GF-D8 (cell line): ENCODE data around the gene CALHM6.

Source experiments
- DNase-seq: peaks from one replicate; lab custom pipeline; 2025; lab: John Stamatoyannopoulos, UW

Gene CALHM6

GRCh38 chr6:116461331-116461931, at the start of gene CALHM6:
Gene CALHM6, plus strand, starts transcription at chr6:116461375. Its CDS starts 555 bp downstream, at chr6:116461930.
- DNase-seq, result no peak

GRCh38 chr6:116412270-116412669, 48.9 kb upstream of the CALHM6 start:
- DNase-seq, result no peak

GRCh38 chr6:116413357-116413756, 47.8 kb upstream of the CALHM6 start:
- no peak for DNase-seq

- no peak for DNase-seq
Measured at GRCh38 chr6:116417661-116418060, 43.5 kb upstream of the CALHM6 start.

- no peak for DNase-seq
Measured at GRCh38 chr6:116419069-116419786, 41.9 kb upstream of the CALHM6 start.

- no peak for DNase-seq
Measured at GRCh38 chr6:116420341-116420740, 40.8 kb upstream of the CALHM6 start.

GRCh38 chr6:116422238-116422637, 38.9 kb upstream of the CALHM6 start:
- DNase-seq, result no peak

GRCh38 chr6:116424001-116424400, 37.2 kb upstream of the CALHM6 start:
- DNase-seq, result no peak

- DNase-seq, result no peak
Measured at GRCh38 chr6:116426551-116426950, 34.6 kb upstream of the CALHM6 start.

- no peak for DNase-seq
Measured at GRCh38 chr6:116429111-116429510, 32.1 kb upstream of the CALHM6 start.

GRCh38 chr6:116430860-116431259, 30.3 kb upstream of the CALHM6 start:
- no peak for DNase-seq

- no peak for DNase-seq
Measured at GRCh38 chr6:116431964-116432595, 29.1 kb upstream of the CALHM6 start.

- DNase-seq, result no peak
Measured at GRCh38 chr6:116433206-116433712, 27.9 kb upstream of the CALHM6 start.

- DNase-seq, result no peak
Measured at GRCh38 chr6:116434056-116434725, 27.0 kb upstream of the CALHM6 start.

GRCh38 chr6:116436586-116436985, 24.6 kb upstream of the CALHM6 start:
- no peak for DNase-seq

GRCh38 chr6:116437656-116438055, 23.5 kb upstream of the CALHM6 start:
- DNase-seq, result peak; percentile 22

GRCh38 chr6:116438590-116439448, 22.4 kb upstream of the CALHM6 start:
- peak; percentile 29 for DNase-seq

GRCh38 chr6:116439522-116440051, 21.6 kb upstream of the CALHM6 start:
- DNase-seq, result no peak

GRCh38 chr6:116443105-116443504, 18.1 kb upstream of the CALHM6 start:
- no peak for DNase-seq

GRCh38 chr6:116444092-116444491, 17.1 kb upstream of the CALHM6 start:
- DNase-seq, result peak; percentile 18

- DNase-seq, result no peak
Measured at GRCh38 chr6:116444575-116444974, 16.6 kb upstream of the CALHM6 start.
